Upper lobe of left lung (tissue), 4 donors: ENCODE measurements around the gene ZNF10.

Experiments
- POLR2A ChIP-seq, 4 donors: fragments of 450-650 bp; IDR thresholded peaks; one replicate each; pipeline ENCODE4 v1.5.1; 2016 to 2017; ENCODE audit warnings: antibody characterized with exemption in 4 of 4, mild to moderate bottlenecking in 2 of 4
- TF ChIP-seq, protein P1 (sequence below), 6 experiments: fragments of 450-650 bp in 4 of 6; fragments of 200-600 bp in 2 of 6; sonication (generic) in 2 of 6; IDR thresholded peaks; one replicate each; pipeline ENCODE4 v1.5.1; 2016 to 2019; ENCODE audit warnings: antibody characterized with exemption in 6 of 6

DNA sequence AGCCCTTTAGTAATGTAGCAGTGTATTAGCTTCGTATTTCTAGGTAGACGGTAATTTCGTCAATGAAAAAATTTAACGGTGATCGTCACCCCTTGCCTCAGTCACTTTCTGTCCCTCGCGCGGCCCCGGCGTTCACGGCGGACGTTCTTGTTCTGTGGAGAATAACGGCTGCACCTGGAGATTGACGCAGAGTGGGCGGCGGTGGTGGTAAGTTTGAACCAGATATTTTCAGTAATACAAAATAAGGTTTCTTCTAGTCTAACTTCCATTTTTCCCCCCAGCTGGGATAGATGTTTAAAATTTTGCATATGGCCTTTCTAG, 341 bp downstream of the ZNF10 start:
- no peak for TF ChIP-seq POLR2A (IDR thresholded peaks at IDR 0.05)
- TF ChIP-seq, protein P1, sequence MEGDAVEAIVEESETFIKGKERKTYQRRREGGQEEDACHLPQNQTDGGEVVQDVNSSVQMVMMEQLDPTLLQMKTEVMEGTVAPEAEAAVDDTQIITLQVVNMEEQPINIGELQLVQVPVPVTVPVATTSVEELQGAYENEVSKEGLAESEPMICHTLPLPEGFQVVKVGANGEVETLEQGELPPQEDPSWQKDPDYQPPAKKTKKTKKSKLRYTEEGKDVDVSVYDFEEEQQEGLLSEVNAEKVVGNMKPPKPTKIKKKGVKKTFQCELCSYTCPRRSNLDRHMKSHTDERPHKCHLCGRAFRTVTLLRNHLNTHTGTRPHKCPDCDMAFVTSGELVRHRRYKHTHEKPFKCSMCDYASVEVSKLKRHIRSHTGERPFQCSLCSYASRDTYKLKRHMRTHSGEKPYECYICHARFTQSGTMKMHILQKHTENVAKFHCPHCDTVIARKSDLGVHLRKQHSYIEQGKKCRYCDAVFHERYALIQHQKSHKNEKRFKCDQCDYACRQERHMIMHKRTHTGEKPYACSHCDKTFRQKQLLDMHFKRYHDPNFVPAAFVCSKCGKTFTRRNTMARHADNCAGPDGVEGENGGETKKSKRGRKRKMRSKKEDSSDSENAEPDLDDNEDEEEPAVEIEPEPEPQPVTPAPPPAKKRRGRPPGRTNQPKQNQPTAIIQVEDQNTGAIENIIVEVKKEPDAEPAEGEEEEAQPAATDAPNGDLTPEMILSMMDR (IDR thresholded peaks at IDR 0.05), result no peak
